Measurements from ENCODE around the gene CATSPER4.
"Not testable (repeated sequence)": the region's sequence is repeated elsewhere in the genome, so short reads cannot be mapped to it uniquely, and the experiment has no call there.

CATSPER4 gene

GRCh38 chr1:26224606-26225005 is 34.2 kb downstream of the CATSPER4 start:
- Histone ChIP-seq H3K36me3 (ENCODE audit: control insufficient read depth, insufficient read depth, low read length) (no peaks in the 10 kb centered on the region), H3K27ac (ENCODE audit: low read depth, low read length) (no peak overlapping the region), H3K9me3 (ENCODE audit: control insufficient read depth, insufficient read depth, low read length) (no peaks in the 10 kb centered on the region), H3K4me3 (ENCODE audit: low read depth, low read length) (no peak overlapping the region), H3K9ac (ENCODE audit: low read depth, low read length) (no peak overlapping the region), H3K4me1 (ENCODE audit: control insufficient read depth, insufficient read depth, low read length) (peaks cover 7% of the 10 kb centered on the region; the same call in 1 of the 2 replicates), H3K27me3 (ENCODE audit: control insufficient read depth, insufficient read depth, low read length) (peaks cover 75% of the 10 kb centered on the region)

GRCh38 chr1:26225033-26225831 is 34.8 kb downstream of the CATSPER4 start:
- H3K4me3 ChIP-seq (ENCODE audit: low read depth, low read length): peak overlapping the region; percentile 68

GRCh38 chr1:26230682-26231081 is 40.3 kb downstream of the CATSPER4 start:
- not testable (repeated sequence) for H3K9ac ChIP-seq (ENCODE audit: low read depth, low read length); H3K9me3 ChIP-seq (ENCODE audit: control insufficient read depth, insufficient read depth, low read length); H3K36me3 ChIP-seq (ENCODE audit: control insufficient read depth, insufficient read depth, low read length); H3K27ac ChIP-seq (ENCODE audit: low read depth, low read length); H3K4me3 ChIP-seq (ENCODE audit: low read depth, low read length); H3K4me1 ChIP-seq (ENCODE audit: control insufficient read depth, insufficient read depth, low read length)
- H3K27me3 ChIP-seq (ENCODE audit: control insufficient read depth, insufficient read depth, low read length): peaks cover 18% of the 10 kb centered on the region

More at GRCh38 chr1:26225033-26225831, 34.8 kb downstream of the CATSPER4 start:
- Histone ChIP-seq H3K9ac (ENCODE audit: low read depth, low read length) (no peak overlapping the region), H3K27me3 (ENCODE audit: control insufficient read depth, insufficient read depth, low read length) (peaks cover 69% of the 10 kb centered on the region), H3K4me1 (ENCODE audit: control insufficient read depth, insufficient read depth, low read length) (peaks cover 4% of the 10 kb centered on the region; the same call in 1 of the 2 replicates), H3K9me3 (ENCODE audit: control insufficient read depth, insufficient read depth, low read length) (no peaks in the 10 kb centered on the region), H3K36me3 (ENCODE audit: control insufficient read depth, insufficient read depth, low read length) (no peaks in the 10 kb centered on the region), H3K27ac (ENCODE audit: low read depth, low read length) (no peak overlapping the region)

GRCh38 chr1:26233903-26234643 is 43.7 kb downstream of the CATSPER4 start, which contains the start of gene CEP85:
Gene CEP85, plus strand, starts transcription at chr1:26234200. Its CDS starts 5,584 bp downstream, at chr1:26239784.
- no peaks in the 10 kb centered on the region for H3K9me3 ChIP-seq (ENCODE audit: control insufficient read depth, insufficient read depth, low read length)
- H3K36me3 ChIP-seq (ENCODE audit: control insufficient read depth, insufficient read depth, low read length): 0 out of 2 replicates have a peak, but pooled peaks cover 5% of the 10 kb centered on the region
- H3K9ac ChIP-seq (ENCODE audit: low read depth, low read length): peak within 1 kb of the TSS; percentile 83
- no peaks in the 10 kb centered on the region for H3K4me1 ChIP-seq (ENCODE audit: control insufficient read depth, insufficient read depth, low read length)
- peak within 1 kb of the TSS; percentile 81 for H3K27ac ChIP-seq (ENCODE audit: low read depth, low read length)
- H3K27me3 ChIP-seq (ENCODE audit: control insufficient read depth, insufficient read depth, low read length): no peaks in the 10 kb centered on the region
- H3K4me3 ChIP-seq (ENCODE audit: low read depth, low read length): peak within 1 kb of the TSS; percentile 100

- Histone ChIP-seq H3K27ac (ENCODE audit: low read depth, low read length) (peak overlapping the region; percentile 81), H3K4me3 (ENCODE audit: low read depth, low read length) (peak overlapping the region; percentile 100), H3K9ac (ENCODE audit: low read depth, low read length) (peak overlapping the region; percentile 83), H3K9me3 (ENCODE audit: control insufficient read depth, insufficient read depth, low read length) (no peaks in the 10 kb centered on the region), H3K27me3 (ENCODE audit: control insufficient read depth, insufficient read depth, low read length) (no peaks in the 10 kb centered on the region), H3K36me3 (ENCODE audit: control insufficient read depth, insufficient read depth, low read length) (peaks cover 8% of the 10 kb centered on the region; the same call in 1 of the 2 replicates), H3K4me1 (ENCODE audit: control insufficient read depth, insufficient read depth, low read length) (no peaks in the 10 kb centered on the region)
Observed at GRCh38 chr1:26234644-26235370, 44.4 kb downstream of the CATSPER4 start.

GRCh38 chr1:26237230-26237966 is 47.0 kb downstream of the CATSPER4 start:
- Histone ChIP-seq H3K36me3 (ENCODE audit: control insufficient read depth, insufficient read depth, low read length) (peaks cover 21% of the 10 kb centered on the region), H3K9ac (ENCODE audit: low read depth, low read length) (no peak overlapping the region), H3K4me1 (ENCODE audit: control insufficient read depth, insufficient read depth, low read length) (no peaks in the 10 kb centered on the region), H3K27me3 (ENCODE audit: control insufficient read depth, insufficient read depth, low read length) (no peaks in the 10 kb centered on the region), H3K9me3 (ENCODE audit: control insufficient read depth, insufficient read depth, low read length) (no peaks in the 10 kb centered on the region), H3K27ac (ENCODE audit: low read depth, low read length) (no peak overlapping the region), H3K4me3 (ENCODE audit: low read depth, low read length) (no peak overlapping the region)

- H3K27ac ChIP-seq (ENCODE audit: low read depth, low read length): no peak overlapping the region
- no peaks in the 10 kb centered on the region for H3K9me3 ChIP-seq (ENCODE audit: control insufficient read depth, insufficient read depth, low read length)
- no peaks in the 10 kb centered on the region for H3K4me1 ChIP-seq (ENCODE audit: control insufficient read depth, insufficient read depth, low read length)
- no peak overlapping the region for H3K4me3 ChIP-seq (ENCODE audit: low read depth, low read length)
- peaks cover 42% of the 10 kb centered on the region for H3K36me3 ChIP-seq (ENCODE audit: control insufficient read depth, insufficient read depth, low read length)
- H3K27me3 ChIP-seq (ENCODE audit: control insufficient read depth, insufficient read depth, low read length): no peaks in the 10 kb centered on the region
- H3K9ac ChIP-seq (ENCODE audit: low read depth, low read length): no peak overlapping the region
Observed at GRCh38 chr1:26239936-26240335, 49.5 kb downstream of the CATSPER4 start.
